SK-N-DZ (cell line): ENCODE results near the gene ABCF1.
A peak's percentile ranks its signal among the peaks of the same experiment; 100 is the strongest.

Source experiments
- DNase-seq: peaks from one replicate; pipeline ENCODE4 v3.0.0-alpha.2; 2015; ENCODE audit warnings: low spot score
- small RNA-seq, 2 experiments: library from RNA; depleted of rRNA; stranded (forward); fragments of <200 nt; gene quantifications; one replicate each; pipeline ENCODE3, GENCODE V24; 2014

Gene ABCF1

GRCh38 chr6:30626484-30627366, 55.5 kb downstream of the ABCF1 start, which contains the start of gene ATAT1:
TSS of gene ATAT1 (plus strand) at chr6:30626874.
- peak; percentile 82 for DNase-seq

DNA sequence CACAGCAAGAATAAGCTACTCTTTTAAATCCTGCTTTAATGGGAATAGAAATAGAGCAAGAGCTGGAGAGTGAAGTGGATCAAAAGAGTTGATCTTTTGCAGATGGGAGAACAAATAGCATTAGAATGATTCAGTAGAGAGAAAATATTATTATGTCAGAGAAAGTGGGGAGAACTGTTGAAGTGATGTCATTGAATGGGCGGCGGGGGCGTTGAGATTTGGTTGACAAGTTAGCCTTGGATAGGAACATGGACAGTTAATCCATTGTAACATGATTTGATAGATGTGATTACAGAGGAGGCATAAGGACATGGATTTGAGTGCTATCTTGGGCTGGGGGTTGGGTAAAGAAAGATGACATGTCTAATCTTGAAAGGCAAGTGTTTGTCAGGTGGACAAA, 64.6 kb downstream of the ABCF1 start:
- no peak for DNase-seq

DNA sequence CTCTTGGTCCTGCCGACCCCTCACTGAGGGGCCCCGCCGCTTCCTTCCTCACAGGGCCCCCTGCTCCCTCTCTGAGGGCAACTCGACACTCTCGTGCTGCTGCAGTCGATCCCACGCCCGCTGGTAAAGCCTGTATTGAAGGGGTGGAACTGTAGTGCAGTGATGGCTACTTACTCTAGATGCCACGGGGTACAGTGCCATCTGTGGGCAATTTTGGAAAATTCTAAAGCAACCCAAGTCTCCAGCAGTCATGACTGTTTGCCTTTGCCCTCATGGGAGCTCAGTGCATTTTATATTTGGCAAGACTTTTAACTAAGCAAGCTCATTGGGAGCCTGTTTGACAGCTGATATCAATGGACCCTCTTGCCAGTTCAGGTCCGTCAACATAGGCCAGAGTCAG, 69.2 kb downstream of the ABCF1 start:
- no peak for DNase-seq

DNA sequence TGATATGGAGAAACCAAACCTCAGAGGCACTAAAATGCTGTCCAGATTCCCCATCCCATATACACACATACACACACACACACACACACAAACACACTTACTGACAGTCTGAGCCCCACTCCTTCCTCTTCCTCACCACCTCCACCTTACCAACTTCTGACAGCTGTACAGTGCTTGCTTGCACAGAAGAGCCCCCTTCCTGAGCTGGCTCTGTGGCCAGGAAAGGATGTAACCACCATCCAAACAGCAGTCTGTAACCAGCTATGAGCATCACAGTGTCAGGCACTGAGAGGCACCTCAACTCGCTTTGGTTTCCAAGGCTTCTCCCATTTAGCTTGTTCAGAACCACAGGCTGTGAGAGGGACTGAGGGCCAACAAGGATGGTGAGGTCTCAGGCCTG, 69.8 kb downstream of the ABCF1 start:
- no peak for DNase-seq

Small RNA genes within 50 kb of the gene (small RNA-seq; reads per million reads assigned to genes)
- 0.79 to 4.4 reads per million in 2 experiments for gene MIR877
